Measurements from ENCODE around the gene GABRG3. TPM values are rescaled to one million over a fixed set of nuclear protein-coding genes. Genes with fewer than 3 reads are reported as not detected.

GABRG3 gene
- total RNA-seq, 1 donor from 2014 or later, result 0.24 TPM

DNA sequence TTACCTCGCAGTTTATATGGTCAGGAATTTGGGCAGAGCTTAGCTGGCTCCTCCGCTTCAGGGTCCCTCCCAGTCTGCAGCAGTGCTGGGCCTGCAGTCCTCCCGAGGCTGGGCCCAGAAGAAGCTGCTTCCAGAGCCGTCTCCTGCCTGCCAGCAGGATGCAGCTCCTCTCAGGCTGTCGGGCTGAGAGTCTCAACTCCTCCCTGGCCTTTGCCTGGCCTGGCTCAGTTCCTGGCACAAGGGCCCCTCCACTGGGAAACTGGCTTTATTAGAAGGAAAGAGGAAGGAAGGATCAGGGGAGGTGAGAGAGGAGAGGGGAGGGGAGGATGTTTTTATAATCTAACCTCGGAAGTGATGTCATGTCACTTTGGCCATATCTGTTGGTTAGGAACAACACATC is 72.8 kb downstream of the GABRG3 start:
- TF ChIP-seq CTCF (IDR thresholded peaks at IDR 0.05; ENCODE audit: unreplicated experiment), result no peak
- H3K4me3 Mint-ChIP-seq (ENCODE audit: low read depth), result no peak overlapping the region
- DNase-seq (ENCODE audit: low spot score, unreplicated experiment), result no peak
- H3K27ac Mint-ChIP-seq, result no peak overlapping the region
- H3K36me3 Mint-ChIP-seq (ENCODE audit: insufficient read depth), result no peaks in the 10 kb centered on the region
- H3K4me1 Mint-ChIP-seq (ENCODE audit: low read depth), result no peaks in the 10 kb centered on the region
- H3K27me3 Mint-ChIP-seq, result peaks cover 3% of the 10 kb centered on the region
- no peaks in the 10 kb centered on the region for H3K9me3 Mint-ChIP-seq (ENCODE audit: low read depth)

DNA sequence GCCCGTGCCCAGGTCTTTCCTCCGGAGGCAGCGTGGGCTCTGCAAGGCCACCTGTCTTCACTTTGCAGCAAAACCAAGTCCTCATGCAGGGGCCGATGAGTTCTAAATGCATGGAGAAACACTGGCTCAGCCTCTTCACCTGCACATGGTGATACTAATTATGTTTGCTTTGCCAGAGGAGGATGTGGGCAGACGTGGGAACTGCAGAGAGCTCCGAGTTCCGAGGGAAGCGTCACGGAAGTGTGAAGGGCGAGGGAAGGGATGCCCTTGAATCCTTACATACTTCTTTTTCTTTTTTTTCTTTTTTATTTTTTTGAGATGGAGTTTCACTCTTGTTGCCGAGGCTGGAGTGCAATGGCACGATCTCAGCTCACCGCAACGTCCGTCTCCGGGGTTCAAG is 74.8 kb downstream of the GABRG3 start:
- DNase-seq (ENCODE audit: low spot score, unreplicated experiment), result no peak
- Mint-ChIP-seq H3K27me3 (peaks cover 3% of the 10 kb centered on the region), H3K9me3 (ENCODE audit: low read depth) (no peaks in the 10 kb centered on the region), H3K4me3 (ENCODE audit: low read depth) (no peak overlapping the region), H3K27ac (no peak overlapping the region), H3K4me1 (ENCODE audit: low read depth) (no peaks in the 10 kb centered on the region), H3K36me3 (ENCODE audit: insufficient read depth) (no peaks in the 10 kb centered on the region)
- no peak for TF ChIP-seq CTCF (IDR thresholded peaks at IDR 0.05; ENCODE audit: unreplicated experiment)

- Mint-ChIP-seq H3K4me3 (ENCODE audit: low read depth) (no peak overlapping the region), H3K4me1 (ENCODE audit: low read depth) (peaks cover 1% of the 10 kb centered on the region), H3K27ac (no peak overlapping the region), H3K9me3 (ENCODE audit: low read depth) (no peaks in the 10 kb centered on the region), H3K27me3 (no peaks in the 10 kb centered on the region), H3K36me3 (ENCODE audit: insufficient read depth) (no peaks in the 10 kb centered on the region)
- no peak for TF ChIP-seq CTCF (IDR thresholded peaks at IDR 0.05; ENCODE audit: unreplicated experiment)
- DNase-seq (ENCODE audit: low spot score, unreplicated experiment), result no peak
Measured at GRCh38 chr15:27046880-27047279, 75.9 kb downstream of the GABRG3 start.

GRCh38 chr15:27050163-27050562 is 79.2 kb downstream of the GABRG3 start:
- no peak overlapping the region for H3K27ac Mint-ChIP-seq
- TF ChIP-seq CTCF (IDR thresholded peaks at IDR 0.05; ENCODE audit: unreplicated experiment), result no peak
- no peak for DNase-seq (ENCODE audit: low spot score, unreplicated experiment)
- H3K4me1 Mint-ChIP-seq (ENCODE audit: low read depth), result peaks cover 1% of the 10 kb centered on the region
- no peaks in the 10 kb centered on the region for H3K36me3 Mint-ChIP-seq (ENCODE audit: insufficient read depth)
- no peak overlapping the region for H3K4me3 Mint-ChIP-seq (ENCODE audit: low read depth)
- H3K27me3 Mint-ChIP-seq, result peaks cover 2% of the 10 kb centered on the region
- no peaks in the 10 kb centered on the region for H3K9me3 Mint-ChIP-seq (ENCODE audit: low read depth)

DNA sequence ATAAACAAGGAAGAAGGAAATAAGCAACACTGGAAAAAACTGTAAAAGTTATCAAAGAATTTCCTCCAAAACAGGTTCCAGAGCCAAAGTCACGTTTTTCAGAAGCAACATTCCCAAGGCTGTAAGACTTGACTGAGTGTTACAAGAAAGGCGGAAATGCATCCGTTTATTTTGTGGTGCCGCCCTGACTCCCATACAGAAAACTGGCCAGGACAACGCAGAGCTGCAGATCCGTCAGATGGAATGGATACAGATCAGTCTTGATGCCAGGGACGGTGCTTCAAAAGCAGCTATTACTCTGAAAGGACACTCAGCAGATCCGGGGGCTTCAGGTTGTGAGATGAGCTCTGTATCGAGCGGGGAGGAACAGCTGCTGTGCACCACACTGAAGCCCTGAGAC is 83.4 kb downstream of the GABRG3 start:
- no peak overlapping the region for H3K4me3 Mint-ChIP-seq (ENCODE audit: low read depth)
- DNase-seq (ENCODE audit: low spot score, unreplicated experiment), result no peak
- H3K9me3 Mint-ChIP-seq (ENCODE audit: low read depth), result no peaks in the 10 kb centered on the region

More for the DNA sequence above, 83.4 kb downstream of the GABRG3 start:
- Mint-ChIP-seq H3K36me3 (ENCODE audit: insufficient read depth) (no peaks in the 10 kb centered on the region), H3K27ac (no peak overlapping the region), H3K27me3 (peaks cover 8% of the 10 kb centered on the region), H3K4me1 (ENCODE audit: low read depth) (peaks cover 1% of the 10 kb centered on the region)
- TF ChIP-seq CTCF (IDR thresholded peaks at IDR 0.05; ENCODE audit: unreplicated experiment), result no peak
